HEK293 (cell line): ENCODE data around the gene GOLGA2.

Experiments
- CTCF ChIA-PET: fragments of 350-600 bp; formaldehyde crosslinking; extraction: SDS; loops from one replicate; lab custom pipeline; 2021; ENCODE audit warnings: antibody characterized with exemption; lab: Yijun Ruan, JAX
- POLR2A ChIA-PET: fragments of 300-600 bp; formaldehyde crosslinking; extraction: SDS; loops from one replicate; lab custom pipeline; 2020; ENCODE audit warnings: antibody characterized with exemption, inconsistent platforms; lab: Yijun Ruan, JAX
- H3K27ac ChIP-seq: fragments of 200-500 bp; sonication (Bioruptor generic); 2 replicates; pipeline ENCODE4 v1.5.1; 2014; ENCODE audit warnings: low read depth, low read length, control low read depth, inconsistent platforms; ENCODE audit errors: extremely low read depth
- H3K36me3 ChIP-seq, 2 experiments: fragments of 200-500 bp in 1 of 2; sonication (Bioruptor generic) in 1 of 2; 1 replicate in 1 of 2; 2 replicates in 1 of 2; pipeline ENCODE4 v1.5.1; 2014 to 2017; ENCODE audit warnings: inconsistent platforms in 2 of 2, low read length in 2 of 2; ENCODE audit not compliant: control insufficient read depth in 2 of 2, insufficient read depth in 1 of 2
- H3K4me1 ChIP-seq: fragments of 200-500 bp; sonication (Bioruptor generic); 2 replicates; pipeline ENCODE4 v1.5.1; 2014; ENCODE audit warnings: mild to moderate bottlenecking, low read length, inconsistent platforms; ENCODE audit not compliant: control insufficient read depth, insufficient read depth
- H3K4me3 ChIP-seq: 2 replicates; pipeline ENCODE4 v1.5.1; 2011; ENCODE audit warnings: low read depth, mild to moderate bottlenecking, control low read depth, low read length, moderate library complexity
- H3K9me3 ChIP-seq: fragments of 200-500 bp; sonication (Bioruptor generic); 2 replicates; pipeline ENCODE4 v1.5.1; 2014; ENCODE audit warnings: low read depth, low read length, inconsistent platforms; ENCODE audit not compliant: control insufficient read depth, insufficient read depth
- MZF1 ChIP-seq: fragments of 450-650 bp; formaldehyde crosslinking; IDR thresholded peaks from 2 replicates; pipeline ENCODE4 v1.5.1; 2017; ENCODE audit warnings: missing biosample characterization, missing genetic modification characterization, borderline replicate concordance
- PRDM6 ChIP-seq: fragments of 450-650 bp; formaldehyde crosslinking; IDR thresholded peaks from 2 replicates; pipeline ENCODE4 v1.5.1; 2017; ENCODE audit warnings: missing biosample characterization, missing genetic modification characterization
- SALL2 ChIP-seq: fragments of 450-650 bp; formaldehyde crosslinking; IDR thresholded peaks from 2 replicates; pipeline ENCODE4 v1.5.0; 2017; ENCODE audit warnings: missing biosample characterization, mild to moderate bottlenecking, missing genetic modification characterization, borderline replicate concordance
- TSHZ1 ChIP-seq: fragments of 450-650 bp; formaldehyde crosslinking; IDR thresholded peaks from 2 replicates; pipeline ENCODE4 v1.5.1; 2016; ENCODE audit warnings: missing biosample characterization, missing genetic modification characterization, borderline replicate concordance
- ZFP3 ChIP-seq: fragments of 450-650 bp; formaldehyde crosslinking; IDR thresholded peaks from 2 replicates; pipeline ENCODE4 v1.5.1; 2016; ENCODE audit warnings: low read depth, missing biosample characterization, missing genetic modification characterization
- ZNF140 ChIP-seq: fragments of 450-650 bp; formaldehyde crosslinking; IDR thresholded peaks from 2 replicates; pipeline ENCODE4 v1.5.1; 2016; ENCODE audit warnings: missing biosample characterization, missing genetic modification characterization
- ZNF239 ChIP-seq: fragments of 450-650 bp; formaldehyde crosslinking; IDR thresholded peaks from 2 replicates; pipeline ENCODE4 v1.5.1; 2016; ENCODE audit warnings: missing biosample characterization, missing genetic modification characterization
- ZNF24 ChIP-seq: fragments of 450-650 bp; formaldehyde crosslinking; IDR thresholded peaks from 2 replicates; pipeline ENCODE4 v1.5.1; 2016; ENCODE audit warnings: missing biosample characterization, missing genetic modification characterization
- ZNF266 ChIP-seq: fragments of 450-650 bp; formaldehyde crosslinking; IDR thresholded peaks from 2 replicates; pipeline ENCODE4 v1.5.1; 2016; ENCODE audit warnings: missing biosample characterization, missing genetic modification characterization, low read depth
- ZNF302 ChIP-seq: fragments of 450-650 bp; formaldehyde crosslinking; IDR thresholded peaks from 2 replicates; pipeline ENCODE4 v1.5.1; 2016; ENCODE audit warnings: missing biosample characterization, missing genetic modification characterization, low read depth
- ZNF398 ChIP-seq: fragments of 450-650 bp; formaldehyde crosslinking; IDR thresholded peaks from 2 replicates; pipeline ENCODE4 v1.5.1; 2017; ENCODE audit warnings: missing biosample characterization, missing genetic modification characterization
- ZNF518A ChIP-seq: fragments of 450-650 bp; formaldehyde crosslinking; conservative IDR thresholded peaks from 2 replicates; pipeline ENCODE4 v1.5.1; 2016; ENCODE audit warnings: low read depth, missing biosample characterization, missing genetic modification characterization
- ZNF530 ChIP-seq: fragments of 450-650 bp; formaldehyde crosslinking; IDR thresholded peaks from 2 replicates; pipeline ENCODE4 v1.5.1; 2016; ENCODE audit warnings: low read depth, missing biosample characterization, missing genetic modification characterization
- ZNF645 ChIP-seq: fragments of 450-650 bp; formaldehyde crosslinking; IDR thresholded peaks from 2 replicates; pipeline ENCODE4; 2016; ENCODE audit warnings: missing biosample characterization, missing genetic modification characterization
- ZNF792 ChIP-seq: fragments of 450-650 bp; formaldehyde crosslinking; IDR thresholded peaks from 2 replicates; pipeline ENCODE4 v1.5.1; 2016; ENCODE audit warnings: missing biosample characterization, missing genetic modification characterization
- ZNF837 ChIP-seq: fragments of 450-650 bp; formaldehyde crosslinking; IDR thresholded peaks from 2 replicates; pipeline ENCODE4 v1.5.1; 2016; ENCODE audit warnings: missing biosample characterization, missing genetic modification characterization
- TF ChIP-seq, protein P1 (sequence below): fragments of 450-650 bp; formaldehyde crosslinking; IDR thresholded peaks from 2 replicates; pipeline ENCODE4 v1.5.1; 2016; ENCODE audit warnings: missing biosample characterization, missing genetic modification characterization

Gene GOLGA2

GRCh38 chr9:128317629-128318028 lies 41.8 kb upstream of the GOLGA2 start:
- no peak overlapping the region for H3K4me3 ChIP-seq
- ChIA-PET POLR2A (interaction anchor here (0.9 kb wide), 1 partner anchor 9 kb away, joined by 5 read pairs; no protein-coding TSS in a partner anchor), CTCF (no interaction called here)
- H3K4me1 ChIP-seq, result no peaks in the 10 kb centered on the region
- H3K27ac ChIP-seq, result no peak overlapping the region
- no peaks in the 10 kb centered on the region for H3K9me3 ChIP-seq
- TF ChIP-seq SALL2 (tag by site-specific recombination) (no peak), ZNF792 (tag by site-specific recombination) (no peak), TSHZ1 (no peak), PRDM6 (tag by site-specific recombination) (no peak)
- TF ChIP-seq, all 188 proteins: peak for 0
- peaks cover 0 to 46% of the 10 kb centered on the region in 2 experiments; a peak in 2 of 3 replicates for H3K36me3 ChIP-seq

- TF ChIP-seq MZF1 (no peak), ZNF24 (no peak), ZNF645 (tag by site-specific recombination) (no peak), ZNF837 (no peak), ZNF398 (tag by site-specific recombination) (no peak), ZNF239 (no peak), ZNF530 (tag by site-specific recombination) (no peak), ZNF140 (tag by site-specific recombination) (no peak), ZNF266 (no peak), ZNF302 (tag by site-specific recombination) (no peak), ZFP3 (tag by site-specific recombination) (no peak), ZNF518A (tag by site-specific recombination) (no peak)
- TF ChIP-seq, protein P1, sequence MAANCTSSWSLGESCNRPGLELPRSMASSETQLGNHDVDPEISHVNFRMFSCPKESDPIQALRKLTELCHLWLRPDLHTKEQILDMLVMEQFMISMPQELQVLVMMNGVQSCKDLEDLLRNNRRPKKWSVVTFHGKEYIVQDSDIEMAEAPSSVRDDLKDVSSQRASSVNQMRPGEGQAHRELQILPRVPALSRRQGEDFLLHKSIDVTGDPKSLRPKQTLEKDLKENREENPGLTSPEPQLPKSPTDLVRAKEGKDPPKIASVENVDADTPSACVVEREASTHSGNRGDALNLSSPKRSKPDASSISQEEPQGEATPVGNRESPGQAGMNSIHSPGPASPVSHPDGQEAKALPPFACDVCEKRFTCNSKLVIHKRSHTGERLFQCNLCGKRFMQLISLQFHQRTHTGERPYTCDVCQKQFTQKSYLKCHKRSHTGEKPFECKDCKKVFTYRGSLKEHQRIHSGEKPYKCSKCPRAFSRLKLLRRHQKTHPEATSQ (tag by site-specific recombination), result no peak
- TF ChIP-seq, all 188 proteins: peak for 0
- Histone ChIP-seq H3K9me3 (no peaks in the 10 kb centered on the region), H3K4me1 (no peaks in the 10 kb centered on the region), H3K36me3 (peaks cover 0 to 48% of the 10 kb centered on the region in 2 experiments; a peak in 2 of 3 replicates), H3K27ac (no peak overlapping the region), H3K4me3 (no peak overlapping the region)
- POLR2A ChIA-PET, result no interaction called here
- CTCF ChIA-PET, result no interaction called here
Measured at GRCh38 chr9:128316421-128316820, 40.6 kb upstream of the GOLGA2 start.
